Heart left ventricle (tissue), 16 donors: ENCODE data around the gene SYNC. TPM values are rescaled to one million over a fixed set of nuclear protein-coding genes. Genes with fewer than 3 reads are reported as not detected.
A peak's percentile ranks its signal among the peaks of the same experiment; 100 is the strongest.

ENCODE experiments used
- ATAC-seq, 4 donors: fragments of 200-7000 bp; cut with Tn5 transposase; one replicate each; pipeline ENCODE4 v1.9.1; 2020 to 2022; ENCODE audit warnings: moderate library complexity in 4 of 4, mild to moderate bottlenecking in 3 of 4, moderate number of reproducible peaks in 1 of 4
- DNase-seq, 5 donors: peaks; one replicate each; pipeline ENCODE4 v3.0.0-alpha.2; 2020
- H3K27ac ChIP-seq, 12 donors: fragments of 200-600 bp; sonication (generic) in 4 of 12; one replicate each; pipeline versions ENCODE4 v1.5.0 to v1.8.0; 2016 to 2022; ENCODE audit warnings: mild to moderate bottlenecking in 2 of 12
- H3K27me3 ChIP-seq, 9 donors: fragments of 200-600 bp; sonication (generic) in 2 of 9; one replicate each; pipeline versions ENCODE4 v1.5.1 to v1.8.0; 2016 to 2022; ENCODE audit warnings: mild to moderate bottlenecking in 3 of 9
- H3K36me3 ChIP-seq, 9 donors: fragments of 200-600 bp; sonication (generic) in 2 of 9; one replicate each; pipeline versions ENCODE4 v1.5.0 to v1.8.0; 2018 to 2022; ENCODE audit warnings: mild to moderate bottlenecking in 2 of 9
- H3K4me1 ChIP-seq, 12 donors: fragments of 200-600 bp; sonication (generic) in 4 of 12; one replicate each; pipeline versions ENCODE4 v1.5.0 to v1.8.0; 2016 to 2022; ENCODE audit warnings: mild to moderate bottlenecking in 3 of 12
- H3K4me3 ChIP-seq, 12 donors: fragments of 200-600 bp; sonication (generic) in 4 of 12; one replicate each; pipeline versions ENCODE4 v1.5.0 to v1.8.0; 2017 to 2022; ENCODE audit warnings: mild to moderate bottlenecking in 9 of 12, moderate library complexity in 4 of 12
- H3K9me3 ChIP-seq, 12 donors: fragments of 200-600 bp; sonication (generic) in 4 of 12; one replicate each; pipeline versions ENCODE4 v1.5.0 to v1.8.0; 2016 to 2022; ENCODE audit warnings: mild to moderate bottlenecking in 1 of 12
- CTCF ChIP-seq, 12 donors: fragments of 200-600 bp; sonication (generic) in 4 of 12; IDR thresholded peaks; one replicate each; pipeline versions ENCODE4 v1.5.0 to v1.8.0; 2018 to 2022; ENCODE audit warnings: antibody characterized with exemption in 12 of 12, mild to moderate bottlenecking in 5 of 12
- POLR2A ChIP-seq, 2 donors: fragments of 450-650 bp; IDR thresholded peaks; one replicate each; pipeline ENCODE4 v1.6.1; 2017; ENCODE audit warnings: antibody characterized with exemption in 2 of 2, mild to moderate bottlenecking in 2 of 2, moderate library complexity in 2 of 2
- WGBS, 4 donors: extraction: QIAGEN DNeasy Blood & Tissue Kit in 2 of 4; methylation state at CpG; one replicate each; pipeline versions ENCODE4 v1.1.5 to v1.1.7; 2013 to 2018; 5-methylcytosine and 5-hydroxymethylcytosine counted together
- intact Hi-C, 10 donors: fragments of 100-400 bp; cut with DNase I; formaldehyde crosslinking; loops; one replicate each; pipeline versions ENCODE4 v1.11.1 to v1.14.2; 2022
- polyA plus RNA-seq, 2 donors: library from polyadenylated mRNA; stranded (reverse); fragments of 200-250 nt; gene quantifications; one replicate each; pipeline ENCODE4 v1.2.3, GENCODE V29; 2013
- total RNA-seq, 9 donors: library from RNA; depleted of rRNA in 2 of 9; stranded (reverse); fragments of >200 nt in 2 of 9; fragmentation: NEBNext Ultra II Directional in 3 of 9; extraction: Animal tissue kit (Norgen Biotek cat#: 25700) in 3 of 9; gene quantifications; one replicate each; pipeline versions ENCODE4 v1.1.0 to v1.2.4, GENCODE V29; 2016 to 2023
- donor health status: ischemic (EF 13 %, LVEDD 7.1; RV severe dilation, severe dysfunction).
- donor health status: healthy with polysubstance abuse.
- donor health status: DM: no; HTN: yes; CAD: no.
- donor health status: DM: no; HTN: no; CAD: no.
- donor health status: ischemic (EF 25% LVEDD 6.9; RV normal size, moderate dysfunction).
- donor health status: ischemic (EF 25% LVEDD 5.7; RV mildly dilated, moderate dysfunction).
- donor health status: healthy.
- donor health status: DM: yes; HTN: yes; CAD: no.
- donor health status: ischemic (EF 35%, LVEDD 5.7; RV mildly dilated, moderate dysfunction).
- donor health status: nonischemic (EF 11% LVEDD 7.7; RV severe dilation, severe dysfunction).
- donor health status: DM: yes; HTN: yes; CAD: no.
- donor health status: PGD.
- donor health status: ischemic (EF 29% LVEDD 5.4; RV normal size, mild dysfunction).
- donor health status: nonischemic (EF 23%, LVEDD 6.1; RV moderate dilation, normal function).

SYNC gene
- total and polyA plus RNA-seq, 11 donors, result 2.7 to 22.3 (median 14.3) TPM

GRCh38 chr1:32695098-32695904, 7.3 kb downstream of the SYNC start:
- Histone ChIP-seq H3K9me3 (no peaks in the 10 kb centered on the region), H3K4me3 (peak overlapping the region in 4 of 12 donors; percentile 4 to 15 (median 6)), H3K27me3 (no peaks in the 10 kb centered on the region), H3K4me1 (peaks cover 0 to 27% (median 19%) of the 10 kb centered on the region in 12 donors), H3K27ac (peak overlapping the region in 9 of 12 donors; percentile 2 to 63 (median 39)), H3K36me3 (peaks cover 0 to 12% (median 0%) of the 10 kb centered on the region in 9 donors)
- intact Hi-C loops, result no loop called here
- 49 to 67% (median 58%) methylated on average over 17 of the region's 17 CpGs for WGBS, 4 donors
- DNase-seq (peak; percentile 63 to 86 (median 71)), ATAC-seq (peak in 3 of 4 donors; percentile 60 to 67 (median 62))
- TF ChIP-seq CTCF (IDR thresholded peaks at IDR 0.05) (no peak), POLR2A (IDR thresholded peaks at IDR 0.05) (no peak)

- Histone ChIP-seq H3K27me3 (no peaks in the 10 kb centered on the region), H3K4me3 (no peak overlapping the region), H3K27ac (peak overlapping the region in 4 of 12 donors; percentile 20 to 42 (median 34)), H3K9me3 (no peaks in the 10 kb centered on the region), H3K36me3 (peaks cover 0 to 18% (median 0%) of the 10 kb centered on the region in 9 donors), H3K4me1 (peaks cover 0 to 27% (median 19%) of the 10 kb centered on the region in 12 donors)
- DNase-seq (no peak), ATAC-seq (peak in 3 of 4 donors; percentile 21 to 56 (median 37))
- TF ChIP-seq POLR2A (IDR thresholded peaks at IDR 0.05) (no peak), CTCF (IDR thresholded peaks at IDR 0.05) (no peak)
- 87 to 92% (median 89%) methylated on average over 6 of the region's 6 CpGs for WGBS, 4 donors
- intact Hi-C loops, result no loop called here
These were observed 9.0 kb downstream of the SYNC start for GRCh38 chr1:32693455-32694174.

- intact Hi-C loops, result no loop called here
- no peak for TF ChIP-seq POLR2A (IDR thresholded peaks at IDR 0.05)
- no peak for TF ChIP-seq CTCF (IDR thresholded peaks at IDR 0.05)
- DNase-seq (no peak), ATAC-seq (no peak)
- H3K9me3 ChIP-seq, result no peaks in the 10 kb centered on the region
- H3K4me3 ChIP-seq, result no peak overlapping the region
- no peaks in the 10 kb centered on the region for H3K27me3 ChIP-seq
- peaks cover 0 to 36% (median 11%) of the 10 kb centered on the region in 12 donors for H3K4me1 ChIP-seq
- H3K36me3 ChIP-seq, result peaks cover 0 to 69% (median 52%) of the 10 kb centered on the region in 9 donors
- no peak overlapping the region for H3K27ac ChIP-seq
- 97 to 99% (median 98%) methylated on average over 2 of the region's 2 CpGs for WGBS, 4 donors
These were observed 16.2 kb downstream of the SYNC start for GRCh38 chr1:32686387-32686786.

- TF ChIP-seq POLR2A (IDR thresholded peaks at IDR 0.05) (no peak), CTCF (IDR thresholded peaks at IDR 0.05) (no peak)
- peaks cover 0 to 38% (median 11%) of the 10 kb centered on the region in 12 donors for H3K4me1 ChIP-seq
- ATAC-seq (peak in 3 of 4 donors; percentile 16 to 45 (median 40)), DNase-seq (no peak)
- intact Hi-C loops, result loop anchor here in 1 of 10 donors (2.0 kb wide), 1 partner anchor 35 kb away; the partner anchor contains the start of genes RBBP4 and ZBTB8OS
- peaks cover 0 to 75% (median 61%) of the 10 kb centered on the region in 9 donors for H3K36me3 ChIP-seq
- H3K27me3 ChIP-seq, result no peaks in the 10 kb centered on the region
- peak overlapping the region in 3 of 12 donors; percentile 3 to 63 (median 44) for H3K27ac ChIP-seq
- no peak overlapping the region for H3K4me3 ChIP-seq
- no peaks in the 10 kb centered on the region for H3K9me3 ChIP-seq
- WGBS, 4 donors, result 48 to 61% (median 57%) methylated on average over 2 of the region's 2 CpGs
These were observed 17.1 kb downstream of the SYNC start for GRCh38 chr1:32685498-32685897.
